NCI-H1105 treated with DMSO at 0.1 percent for 48 hours (cell line): ENCODE data around the gene BPIFB4.
"Not testable (repeated sequence)": the region's sequence is repeated elsewhere in the genome, so short reads cannot be mapped to it uniquely, and the experiment has no call there.

ENCODE experiments used
- DNase-seq: peaks from one replicate; lab custom pipeline; 2025; lab: John Stamatoyannopoulos, UW

The BPIFB4 gene

DNA sequence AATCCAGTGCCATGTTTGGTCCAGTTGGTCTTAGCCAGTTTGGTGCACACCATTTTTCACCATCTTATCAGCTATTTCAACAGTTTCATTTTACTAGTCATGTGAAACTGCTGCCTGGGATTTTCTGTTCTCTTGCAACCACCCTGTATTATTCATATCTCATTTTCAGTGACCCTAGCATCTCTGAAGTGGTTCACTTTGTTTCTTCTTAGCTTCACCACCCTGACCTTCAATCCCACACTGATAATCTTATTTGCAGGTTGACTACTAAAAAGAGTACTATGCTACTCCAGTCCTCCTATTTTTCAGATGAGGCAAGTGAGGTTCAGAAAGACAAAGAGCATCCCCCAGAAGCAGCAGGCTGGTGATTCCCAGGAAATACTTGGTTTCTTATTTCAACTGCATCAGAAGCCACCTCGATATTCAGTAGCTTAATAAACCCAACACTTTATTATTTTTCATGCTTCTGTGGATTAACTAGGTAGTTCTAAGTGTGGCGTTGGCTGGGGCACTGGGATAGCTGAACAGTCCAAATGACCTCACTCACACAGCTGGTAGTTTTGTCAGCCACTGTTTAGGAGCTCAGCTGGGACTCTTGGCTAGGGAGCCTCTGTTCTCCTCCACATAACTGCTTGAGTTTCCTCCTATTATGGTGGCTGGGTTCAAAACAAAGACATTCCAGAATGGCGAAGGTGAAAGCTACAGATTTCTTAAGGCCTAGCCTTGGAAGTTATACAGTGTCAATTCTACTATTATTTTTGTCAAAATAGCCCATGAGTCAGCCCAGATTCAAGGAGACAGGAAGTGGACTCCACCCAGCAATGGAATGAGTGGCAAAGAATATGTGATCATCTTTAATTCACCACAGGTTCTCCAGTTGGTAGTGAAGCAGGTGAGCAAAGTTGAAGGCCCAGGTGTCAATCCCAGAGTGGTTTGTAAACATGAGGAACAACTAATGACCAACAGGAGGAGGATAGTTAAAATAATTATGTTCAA is 40.6 kb downstream of the BPIFB4 start:
- no peak for DNase-seq

DNA sequence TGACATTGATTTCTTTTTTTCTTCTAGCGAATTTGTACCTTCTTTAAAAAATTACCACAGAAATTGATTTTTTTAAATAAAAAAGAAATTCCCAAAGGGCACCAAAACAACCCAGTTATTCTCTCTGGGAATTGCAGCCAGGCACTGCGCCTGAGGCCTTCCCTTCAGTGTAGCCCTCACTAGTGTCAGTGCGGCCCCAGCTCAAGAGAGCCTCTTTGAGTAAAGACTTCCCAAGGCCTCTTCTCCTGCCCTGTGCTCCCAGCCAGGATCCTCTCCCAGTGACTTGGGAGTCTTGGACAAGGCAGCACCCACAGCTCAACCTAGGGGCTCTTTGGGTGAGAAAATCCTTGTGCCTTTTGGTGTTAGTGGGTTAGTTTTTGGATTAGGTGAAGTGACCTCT is 41.5 kb downstream of the BPIFB4 start:
- no peak for DNase-seq

DNA sequence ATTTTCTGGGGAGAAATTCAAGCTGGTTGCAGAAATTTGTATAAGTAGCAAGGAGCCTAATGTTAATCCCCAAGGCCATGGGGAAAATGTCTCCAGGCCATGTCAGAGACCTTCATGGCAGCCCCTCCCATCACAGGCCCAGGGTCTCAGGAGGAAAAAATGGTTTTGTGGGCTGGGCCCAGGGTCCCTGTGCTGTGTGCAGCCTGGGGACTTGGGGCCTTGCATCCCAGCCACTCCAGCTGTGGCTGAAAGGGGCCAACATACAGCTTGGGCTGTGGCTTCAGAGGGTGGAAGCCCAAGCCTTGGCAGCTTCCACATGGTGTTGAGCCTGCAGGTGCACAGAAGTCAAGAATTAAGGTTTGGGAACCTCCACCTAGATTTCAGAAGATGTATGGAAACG is 42.9 kb downstream of the BPIFB4 start:
- DNase-seq: not testable (repeated sequence)

DNA sequence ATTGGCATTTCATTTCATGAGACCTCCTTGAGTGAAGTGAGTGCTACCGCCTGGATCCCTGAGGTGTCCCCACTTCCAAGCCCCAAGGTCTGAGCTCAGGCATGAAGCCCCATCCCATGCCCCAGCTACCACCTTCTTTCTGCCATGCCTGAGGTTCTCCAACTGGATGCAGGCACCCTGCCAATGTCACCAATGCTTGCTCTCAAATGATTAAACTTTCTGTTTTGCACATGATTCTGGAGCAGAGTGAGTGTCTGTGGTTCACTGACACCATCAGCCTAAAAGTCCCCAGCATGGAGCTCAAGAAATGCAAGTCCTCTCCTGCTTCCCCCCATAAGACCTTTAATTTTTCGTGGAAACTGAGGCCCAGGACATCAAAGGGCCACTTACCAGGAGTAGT is 44.8 kb downstream of the BPIFB4 start:
- DNase-seq: no peak

DNA sequence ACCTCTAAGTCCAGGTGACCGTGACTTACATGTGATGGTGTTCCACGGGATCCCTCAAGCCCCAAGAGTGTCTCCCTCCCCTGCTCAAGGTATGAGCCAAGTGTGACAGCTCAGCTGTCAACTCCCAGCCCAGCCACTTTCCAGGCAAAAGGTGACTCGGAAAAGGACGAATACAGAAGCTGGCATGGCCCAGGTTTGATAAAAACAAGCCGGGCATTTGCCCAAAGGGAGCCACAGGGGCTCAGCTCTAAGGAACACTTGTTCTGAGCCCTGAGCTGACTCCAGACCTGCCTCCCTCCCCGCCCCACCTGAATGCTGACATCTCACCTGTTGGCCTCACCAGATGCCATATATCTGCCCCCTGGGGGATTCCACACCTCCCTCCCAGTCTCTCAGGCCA is 45.6 kb downstream of the BPIFB4 start:
- no peak for DNase-seq

DNA sequence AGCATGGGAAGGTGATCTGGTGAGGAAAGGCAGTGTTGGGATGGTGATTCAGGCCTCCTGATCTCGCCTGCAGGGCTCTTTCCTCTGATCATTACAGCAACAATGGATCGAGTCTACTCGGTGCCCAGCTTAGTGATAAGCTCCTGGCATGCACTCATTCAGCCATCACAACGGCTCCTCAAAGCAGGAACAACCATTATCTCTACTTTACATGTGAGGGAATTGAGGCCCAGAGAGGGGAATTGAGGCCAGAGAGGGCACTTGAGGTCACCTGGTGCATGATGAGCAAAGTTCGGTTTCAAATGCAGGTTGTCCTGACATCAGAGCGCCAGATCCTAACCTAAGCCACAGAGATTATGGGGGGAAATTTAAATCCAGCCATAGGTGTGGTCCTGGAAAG is 46.5 kb downstream of the BPIFB4 start:
- no peak for DNase-seq

DNA sequence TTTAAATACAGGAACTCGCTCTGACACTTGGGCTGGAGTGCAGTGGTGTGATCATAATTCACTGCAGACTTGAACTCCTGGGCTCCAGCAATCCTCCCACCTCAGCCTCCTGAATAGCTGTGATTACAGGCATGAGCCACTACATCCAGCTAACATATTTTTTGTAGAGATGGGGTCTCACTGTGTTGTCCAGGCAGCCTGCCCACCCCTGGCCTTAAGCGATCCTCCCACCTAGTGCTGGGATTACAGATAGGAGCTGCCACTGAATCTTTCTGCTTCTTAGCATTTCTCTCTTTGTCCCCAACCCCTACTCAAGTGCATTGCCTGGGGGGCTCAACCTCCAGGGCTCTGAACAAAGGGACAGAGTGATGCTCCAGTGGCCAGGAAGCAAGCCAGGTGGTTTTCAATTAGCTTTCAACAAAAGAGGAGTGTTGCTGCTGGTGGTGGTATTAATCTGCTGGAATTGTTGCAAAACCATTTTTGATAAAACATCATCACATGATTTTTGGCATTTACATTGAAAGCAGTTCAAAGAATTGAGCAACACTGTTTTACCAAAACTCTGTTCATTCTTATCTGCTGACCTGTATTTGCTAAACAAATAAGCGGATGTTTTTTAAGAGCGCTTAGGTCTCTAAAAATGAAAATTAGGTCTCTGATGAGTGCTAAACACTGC is 48.1 kb downstream of the BPIFB4 start:
- no peak for DNase-seq

DNA sequence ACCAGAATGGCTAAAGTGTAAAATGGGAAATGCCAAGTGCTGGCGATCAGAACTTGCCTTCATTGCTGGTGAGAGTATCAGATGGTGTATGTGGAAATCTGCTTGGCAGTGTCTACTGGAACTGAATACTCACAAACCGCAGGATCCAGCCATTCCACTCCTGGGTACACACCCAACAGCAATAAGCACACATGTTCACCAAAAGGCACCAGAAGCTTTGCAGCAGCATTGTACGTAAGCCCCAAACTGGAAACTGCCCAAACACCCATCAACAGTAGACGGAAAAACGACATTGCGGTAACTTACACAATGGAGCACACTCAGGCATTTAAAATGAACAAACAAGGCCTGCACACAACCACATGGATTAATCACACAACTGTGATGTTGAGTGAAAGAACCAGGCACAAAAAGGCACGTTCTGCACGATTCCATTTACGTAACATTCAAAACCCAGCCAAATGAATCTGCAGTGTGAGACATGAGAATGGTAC is 51.2 kb downstream of the BPIFB4 start:
- no peak for DNase-seq

DNA sequence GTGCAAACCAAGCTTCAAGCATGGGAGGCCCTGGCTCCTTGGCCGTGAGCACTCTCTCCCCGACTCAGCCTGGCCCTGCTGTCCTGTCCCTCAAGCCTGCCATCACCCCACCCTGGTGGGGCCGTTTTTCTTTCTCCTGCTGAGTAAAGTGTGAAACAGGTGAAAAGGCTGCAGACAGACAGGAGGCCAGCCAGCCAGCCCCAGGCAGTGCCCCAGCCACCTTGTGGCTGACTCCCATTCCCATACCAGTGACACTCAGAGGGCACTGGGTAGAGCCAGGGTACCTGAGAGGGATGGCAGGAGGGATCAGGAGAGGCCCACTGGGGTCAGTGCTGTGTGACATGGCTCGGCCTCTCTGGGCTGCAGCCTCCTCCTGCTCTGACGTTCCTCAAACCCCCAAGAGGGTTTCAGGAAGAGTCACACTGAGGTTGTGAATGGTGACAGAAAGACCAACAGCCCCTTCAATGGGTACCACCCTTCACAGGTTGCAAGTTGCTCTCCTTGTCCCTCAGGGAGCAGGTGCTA is 52.6 kb downstream of the BPIFB4 start:
- DNase-seq: no peak

DNA sequence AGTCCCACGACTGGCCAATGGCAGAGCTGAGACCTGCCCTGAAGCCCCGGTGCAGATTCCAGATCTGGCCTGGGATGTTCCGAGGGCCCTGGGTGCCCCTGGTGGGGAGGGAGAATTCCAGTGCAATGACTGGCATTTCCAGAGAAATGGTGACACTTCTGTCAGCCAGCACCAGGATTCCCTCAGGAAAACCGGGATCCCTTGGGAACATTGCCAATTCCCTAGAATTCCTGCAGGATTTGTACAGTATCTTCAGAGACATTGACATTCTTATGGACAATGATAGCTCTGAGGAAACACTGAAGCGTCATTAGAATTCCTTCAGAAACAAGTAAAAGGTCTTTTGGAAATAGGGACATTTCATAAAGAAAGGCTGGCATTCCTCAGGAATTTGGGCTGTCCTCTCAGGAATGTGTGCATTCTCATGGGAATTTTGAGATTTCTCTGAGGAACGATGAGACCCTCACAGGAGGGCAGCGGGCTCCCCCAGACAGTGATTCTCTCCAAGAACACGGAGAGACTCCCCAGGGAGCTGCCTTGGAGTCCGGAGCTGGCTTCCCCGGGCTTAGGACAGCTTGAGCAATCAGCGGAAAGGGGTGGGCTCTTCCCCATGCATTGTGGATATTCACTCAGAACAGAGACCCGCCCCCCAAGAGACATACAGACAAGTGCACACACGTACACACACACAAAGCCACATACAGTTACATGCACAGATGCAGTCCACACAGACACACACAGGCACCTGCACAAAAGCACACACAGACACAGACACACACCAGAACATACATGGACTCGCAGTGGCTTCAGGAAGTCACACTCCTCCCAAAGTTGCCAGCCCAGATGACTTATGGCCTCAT is 53.3 kb downstream of the BPIFB4 start:
- no peak for DNase-seq

DNA sequence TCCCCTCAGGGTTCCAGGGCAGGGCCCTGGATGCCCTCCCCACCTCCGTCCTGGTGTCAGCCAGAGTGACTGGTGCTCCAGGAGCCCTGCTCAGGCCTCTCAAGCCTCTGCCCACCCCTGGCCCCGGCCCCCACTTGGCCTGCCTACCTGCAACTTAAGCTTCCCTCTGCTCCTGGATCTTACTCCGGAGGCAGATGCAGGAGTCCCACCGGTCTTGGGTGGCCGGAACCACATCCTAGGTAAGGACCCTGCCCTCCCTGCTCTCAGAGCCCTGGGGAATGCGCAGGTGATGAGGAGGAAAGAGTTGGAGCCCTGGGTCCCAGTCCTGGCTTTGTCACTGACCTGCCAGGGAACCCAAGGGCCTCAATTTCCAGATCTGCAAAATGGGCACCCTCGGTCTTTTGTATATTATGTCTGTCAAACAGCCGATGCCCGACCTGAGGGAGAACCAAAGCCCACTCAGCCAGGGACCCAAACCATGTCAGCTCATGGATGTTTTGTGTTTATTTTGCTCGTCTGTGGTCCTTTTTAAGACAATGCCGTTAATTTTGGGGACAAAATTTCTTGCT is 54.0 kb downstream of the BPIFB4 start:
- no peak for DNase-seq

DNA sequence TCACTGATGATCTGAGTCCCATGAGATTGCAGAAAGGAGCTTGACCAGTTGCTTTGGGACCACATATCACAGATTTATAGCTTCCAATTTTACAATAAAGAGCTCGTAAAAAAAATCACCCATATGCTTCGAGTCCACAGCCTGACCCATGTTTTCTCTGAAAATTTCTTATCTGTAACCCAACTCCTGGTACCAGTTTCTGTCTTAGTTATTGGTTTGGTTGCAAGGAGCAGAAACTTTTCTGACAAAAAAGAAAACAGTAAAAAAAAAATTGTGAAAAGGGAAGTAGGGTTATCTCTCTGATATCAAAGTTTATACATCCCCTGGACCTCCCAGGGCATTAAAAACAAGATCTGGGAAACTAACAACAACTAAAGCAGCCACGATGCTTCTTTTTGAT is 57.8 kb downstream of the BPIFB4 start:
- DNase-seq: no peak

DNA sequence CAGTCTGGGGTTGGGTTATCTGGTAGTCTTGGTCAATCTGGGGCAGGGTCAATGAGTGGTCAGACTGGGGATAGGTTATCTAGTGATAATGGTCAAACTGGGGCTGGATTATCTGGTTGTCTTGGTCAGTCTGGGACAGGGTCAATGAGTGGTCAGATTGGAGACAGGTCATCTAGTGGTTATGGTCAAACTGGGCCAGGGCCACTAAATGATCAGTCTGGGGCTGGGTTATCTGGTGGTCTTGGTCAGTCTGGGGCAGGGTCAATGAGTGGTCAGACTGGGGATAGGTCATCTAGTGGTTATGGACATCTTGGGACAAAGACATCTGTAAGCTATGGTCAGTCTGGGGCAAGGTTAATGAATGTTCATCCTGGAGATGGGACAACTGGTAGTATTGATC is 60.0 kb downstream of the BPIFB4 start:
- no peak for DNase-seq

DNA sequence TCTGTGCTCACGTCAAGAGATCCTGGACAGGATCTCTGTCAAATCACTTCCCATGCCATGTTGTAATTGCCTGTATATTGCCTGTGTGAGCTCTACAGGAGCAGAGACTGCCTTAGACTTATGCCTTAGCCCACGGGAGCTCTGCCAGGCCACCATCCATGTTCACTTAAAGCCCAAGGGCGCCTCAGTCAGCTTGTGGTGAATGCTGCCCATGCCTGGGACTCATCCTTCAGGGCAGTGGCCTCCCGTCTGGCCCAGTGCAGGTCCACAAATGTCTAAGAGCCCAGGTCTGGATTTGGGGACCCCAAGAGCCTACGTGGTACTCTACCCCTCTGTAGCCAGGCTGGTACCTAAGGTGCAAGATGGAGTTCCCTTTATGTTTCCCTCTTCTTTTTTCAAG is 66.1 kb downstream of the BPIFB4 start:
- no peak for DNase-seq

DNA sequence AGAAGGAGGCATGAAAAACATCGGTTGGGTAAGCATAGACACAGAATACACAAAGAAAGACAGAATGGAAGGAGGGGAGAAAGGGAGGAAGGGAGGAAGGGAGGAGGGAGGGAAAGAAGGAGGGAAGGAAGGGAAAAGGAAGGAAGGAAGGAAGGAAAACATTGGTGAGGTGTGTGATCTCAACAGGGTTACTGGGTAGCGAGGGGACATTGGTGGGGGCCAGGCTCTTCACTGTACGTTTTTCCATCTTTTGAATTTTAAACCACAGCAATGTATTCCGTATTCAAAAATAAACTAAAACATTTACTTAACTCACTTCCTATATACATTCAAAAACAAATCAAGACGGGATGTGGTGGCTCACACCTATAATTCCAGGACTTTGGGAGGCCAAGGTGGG is 67.9 kb downstream of the BPIFB4 start:
- no peak for DNase-seq

DNA sequence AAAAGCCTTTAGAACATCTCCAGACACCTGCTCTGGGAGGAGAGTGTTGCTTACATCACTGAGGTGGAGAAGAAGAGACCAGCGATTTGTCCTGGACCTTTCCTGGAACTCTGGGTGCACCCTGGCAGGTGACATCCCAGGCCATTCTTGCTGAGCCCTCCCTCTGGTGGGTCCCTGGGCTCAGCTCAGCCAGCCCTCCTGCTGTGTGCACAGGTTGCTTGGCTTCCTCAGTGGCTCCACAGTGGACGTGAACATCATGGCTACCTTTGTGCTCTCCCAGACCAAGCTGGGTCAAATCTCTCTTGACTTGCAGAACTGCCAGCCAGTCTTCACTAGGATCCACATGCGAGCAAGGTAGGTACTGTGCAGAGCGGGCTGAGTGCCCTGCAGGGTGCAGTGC is 68.6 kb downstream of the BPIFB4 start:
- DNase-seq: no peak

DNA sequence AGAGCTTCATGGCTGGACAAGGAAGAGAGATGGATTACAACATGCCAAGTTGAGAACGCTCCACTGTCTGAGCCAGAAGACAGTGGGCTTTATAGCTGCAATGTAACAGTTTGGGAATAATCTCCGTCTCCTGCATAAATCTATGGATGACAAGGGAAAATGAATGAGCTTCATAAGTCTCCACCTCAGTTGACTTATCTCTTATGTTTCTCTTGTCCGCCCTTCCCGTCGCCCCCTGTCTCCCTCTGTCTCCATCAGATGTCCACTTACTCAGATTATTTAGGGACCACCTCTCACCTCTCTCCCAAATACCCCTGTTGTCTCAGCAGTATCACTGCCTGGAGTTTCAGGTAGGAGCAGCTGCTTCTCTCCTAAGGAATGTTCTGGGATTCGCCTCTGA is 74.8 kb downstream of the BPIFB4 start:
- no peak for DNase-seq

DNA sequence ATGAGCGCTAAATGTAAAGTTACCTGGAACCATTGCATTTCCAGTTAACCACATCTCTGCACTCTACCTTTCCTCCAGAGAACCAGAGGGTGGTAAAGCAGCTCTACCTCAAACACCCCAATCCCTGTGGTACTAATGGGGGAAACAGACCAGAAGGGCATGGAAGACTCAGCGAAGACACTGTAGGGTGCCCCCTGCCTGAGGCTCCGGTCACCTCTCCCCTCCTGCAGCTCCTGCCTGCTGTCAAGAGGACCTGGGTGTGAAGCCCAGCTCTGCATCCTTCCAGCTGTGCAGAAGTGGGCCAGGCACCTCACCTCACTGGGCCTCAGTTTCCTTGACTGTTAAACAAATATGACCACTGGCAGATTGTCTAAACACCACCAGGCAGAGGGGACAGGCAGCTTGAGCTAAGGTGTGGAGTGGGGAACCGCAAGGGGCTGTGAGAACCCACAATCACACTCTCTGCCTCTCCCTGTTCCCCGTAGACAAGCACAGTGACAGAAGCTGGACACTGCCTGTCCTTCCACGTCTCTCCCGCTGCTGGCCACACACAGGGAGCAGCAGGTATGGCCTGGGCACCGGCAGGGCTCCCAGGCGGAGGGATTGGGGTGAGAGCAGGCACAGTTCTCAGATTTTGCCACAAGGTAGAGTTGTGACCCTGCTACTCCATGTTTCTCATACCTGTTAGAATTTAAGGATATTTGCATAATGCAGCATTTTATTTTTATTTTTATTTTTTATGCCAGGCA is 79.4 kb downstream of the BPIFB4 start:
- no peak for DNase-seq

DNA sequence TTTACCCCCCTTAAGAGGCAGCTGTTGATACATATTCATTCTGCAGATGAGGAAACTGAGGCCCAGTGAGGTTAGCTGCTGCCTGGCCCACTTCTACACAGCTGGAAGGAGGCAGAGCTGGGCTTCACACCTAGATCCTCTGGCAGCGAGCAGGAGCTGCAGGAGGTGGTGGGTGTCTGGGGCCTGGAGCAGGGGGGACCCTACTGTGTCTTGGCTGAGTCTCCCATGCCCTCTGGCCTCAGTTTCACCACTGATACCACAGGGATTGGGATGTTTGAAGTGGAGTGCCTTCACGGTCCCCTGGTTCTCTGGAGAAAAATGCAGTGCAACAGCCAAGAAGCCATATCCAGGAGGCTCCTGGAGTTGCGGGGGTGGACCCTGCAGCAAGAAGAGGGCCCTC is 80.3 kb downstream of the BPIFB4 start:
- no peak for DNase-seq

DNA sequence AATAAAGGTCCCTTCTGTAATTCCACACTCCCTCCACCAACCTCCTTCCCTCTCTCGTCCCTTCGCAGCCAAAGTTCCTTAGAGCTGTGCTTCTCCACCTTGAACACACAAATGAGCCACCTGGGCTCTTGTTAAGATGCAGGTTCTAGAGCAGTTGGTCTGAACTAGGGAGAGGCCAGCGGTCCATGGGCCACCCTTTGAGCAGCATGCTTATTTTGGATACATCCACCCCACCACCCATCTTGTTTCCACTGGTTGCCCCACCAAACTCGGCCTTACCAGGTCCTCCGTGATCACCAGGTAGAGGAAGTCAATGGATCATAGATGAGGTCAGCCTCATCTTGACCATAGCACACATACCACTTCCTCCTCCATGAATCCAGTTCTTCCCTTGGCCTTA is 81.2 kb downstream of the BPIFB4 start:
- no peak for DNase-seq
